Endothelial cell (in vitro differentiated cells): ENCODE measurements around the gene WDR54. TPM values are rescaled to one million over a fixed set of nuclear protein-coding genes. Genes with fewer than 3 reads are reported as not detected.

Source experiments
- DNase-seq: peaks from one replicate; pipeline ENCODE4 v3.0.0; 2021; ENCODE audit warnings: low spot score
- H3K27ac Mint-ChIP-seq: one replicate; pipeline ENCODE4 v1.8.0; 2021; ENCODE audit warnings: mixed read lengths, inconsistent platforms; ENCODE audit not compliant: unreplicated experiment
- H3K27me3 Mint-ChIP-seq: one replicate; pipeline ENCODE4 v1.8.0; 2021; ENCODE audit warnings: mild to moderate bottlenecking, moderate library complexity, mixed read lengths, inconsistent platforms; ENCODE audit not compliant: unreplicated experiment
- H3K36me3 Mint-ChIP-seq: one replicate; pipeline ENCODE4 v1.8.0; 2021; ENCODE audit warnings: mild to moderate bottlenecking, low read depth, mixed read lengths, inconsistent platforms; ENCODE audit not compliant: unreplicated experiment
- H3K4me1 Mint-ChIP-seq: one replicate; pipeline ENCODE4 v1.8.0; 2021; ENCODE audit warnings: mild to moderate bottlenecking, mixed read lengths, inconsistent platforms; ENCODE audit not compliant: unreplicated experiment
- H3K4me3 Mint-ChIP-seq: one replicate; pipeline ENCODE4 v1.8.0; 2021; ENCODE audit warnings: mild to moderate bottlenecking, mixed read lengths, inconsistent platforms; ENCODE audit not compliant: unreplicated experiment
- H3K9me3 Mint-ChIP-seq: one replicate; pipeline ENCODE4 v1.8.0; 2021; ENCODE audit warnings: mixed read lengths, inconsistent platforms; ENCODE audit not compliant: unreplicated experiment
- CTCF ChIP-seq: fragments of 200-600 bp; sonication (generic); IDR thresholded peaks from one replicate; pipeline ENCODE4 v1.5.0; 2021; ENCODE audit warnings: antibody characterized with exemption; ENCODE audit not compliant: unreplicated experiment
- total RNA-seq: library from RNA; stranded (reverse); fragmentation: NEBNext Ultra II Directional; extraction: Animal tissue kit (Norgen Biotek cat#: 25700); gene quantifications from one replicate; pipeline ENCODE4 v1.2.1, GENCODE V29; 2021; ENCODE audit not compliant: unreplicated experiment

The WDR54 gene
- total RNA-seq, 1 donor from 2014 or later = 34.1 TPM

- Mint-ChIP-seq H3K9me3 (no peaks in the 10 kb centered on the region), H3K4me3 (peak overlapping the region; percentile 94), H3K27ac (peak overlapping the region; percentile 92), H3K4me1 (peaks cover 38% of the 10 kb centered on the region), H3K27me3 (peaks cover 22% of the 10 kb centered on the region), H3K36me3 (peaks cover 20% of the 10 kb centered on the region)
- TF ChIP-seq CTCF = no peak
- no peak for DNase-seq
Observed at GRCh38 chr2:74439373-74439772, 17.8 kb downstream of the WDR54 start.

- H3K27ac Mint-ChIP-seq = peak overlapping the region; percentile 92
- peak; percentile 60 for DNase-seq
- peak overlapping the region; percentile 94 for H3K4me3 Mint-ChIP-seq
- H3K4me1 Mint-ChIP-seq = peaks cover 41% of the 10 kb centered on the region
- no peak for TF ChIP-seq CTCF
- H3K36me3 Mint-ChIP-seq = peaks cover 20% of the 10 kb centered on the region
- H3K27me3 Mint-ChIP-seq = peaks cover 16% of the 10 kb centered on the region
- no peaks in the 10 kb centered on the region for H3K9me3 Mint-ChIP-seq
Observed at GRCh38 chr2:74439803-74440377, 18.4 kb downstream of the WDR54 start.

- peaks cover 44% of the 10 kb centered on the region for H3K4me1 Mint-ChIP-seq
- peaks cover 18% of the 10 kb centered on the region for H3K36me3 Mint-ChIP-seq
- H3K27me3 Mint-ChIP-seq = peaks cover 20% of the 10 kb centered on the region
- H3K4me3 Mint-ChIP-seq = peak overlapping the region; percentile 94
- peak overlapping the region; percentile 92 for H3K27ac Mint-ChIP-seq
- no peaks in the 10 kb centered on the region for H3K9me3 Mint-ChIP-seq
- no peak for TF ChIP-seq CTCF
- peak; percentile 91 for DNase-seq
Observed at GRCh38 chr2:74440378-74441169, 19.0 kb downstream of the WDR54 start.

- Mint-ChIP-seq H3K27ac (no peak overlapping the region), H3K36me3 (peaks cover 14% of the 10 kb centered on the region), H3K27me3 (peaks cover 20% of the 10 kb centered on the region), H3K4me3 (peak overlapping the region; percentile 92), H3K4me1 (peaks cover 44% of the 10 kb centered on the region), H3K9me3 (no peaks in the 10 kb centered on the region)
- no peak for TF ChIP-seq CTCF
- peak; percentile 26 for DNase-seq
Observed at GRCh38 chr2:74441170-74441689, 19.7 kb downstream of the WDR54 start.
